Tibial nerve (tissue), 4 donors: ENCODE data around the gene SYCP2. TPM values are rescaled to one million over a fixed set of nuclear protein-coding genes. Genes with fewer than 3 reads are reported as not detected.

Experiments
- DNase-seq, 2 donors: peaks; one replicate each; pipeline ENCODE4 v3.0.0-alpha.2; 2019; ENCODE audit warnings: low spot score in 2 of 2
- H3K27ac ChIP-seq, 4 donors: fragments of 200-600 bp; sonication (generic) in 3 of 4; one replicate each; pipeline ENCODE4 v1.5.1; 2017 to 2019; ENCODE audit warnings: mild to moderate bottlenecking in 1 of 4
- H3K27me3 ChIP-seq, 2 donors: fragments of 200-600 bp; sonication (generic) in 1 of 2; one replicate each; pipeline versions ENCODE4 v1.5.1 to v1.6.0; 2017 to 2019
- H3K36me3 ChIP-seq, 3 donors: fragments of 200-600 bp; sonication (generic); one replicate each; pipeline ENCODE4 v1.5.1; 2018 to 2019
- H3K4me1 ChIP-seq, 4 donors: fragments of 200-600 bp; sonication (generic) in 3 of 4; one replicate each; pipeline ENCODE4 v1.5.1; 2017 to 2019
- H3K4me3 ChIP-seq, 4 donors: fragments of 200-600 bp; sonication (generic) in 3 of 4; one replicate each; pipeline ENCODE4 v1.5.1; 2017 to 2019; ENCODE audit warnings: mild to moderate bottlenecking in 1 of 4, moderate library complexity in 1 of 4
- H3K9me3 ChIP-seq, 4 donors: fragments of 200-600 bp; sonication (generic) in 3 of 4; one replicate each; pipeline ENCODE4 v1.5.1; 2017 to 2019
- EP300 ChIP-seq, 2 donors: sonication (generic); formaldehyde crosslinking; IDR thresholded peaks; one replicate each; pipeline ENCODE4 v1.6.1; 2017; ENCODE audit warnings: antibody characterized with exemption in 2 of 2, mild to moderate bottlenecking in 1 of 2
- POLR2A ChIP-seq, 2 donors: fragments of 450-650 bp; IDR thresholded peaks; one replicate each; pipeline ENCODE4 v1.6.1; 2017; ENCODE audit warnings: antibody characterized with exemption in 2 of 2, mild to moderate bottlenecking in 2 of 2, moderate library complexity in 2 of 2
- WGBS, 2 donors: methylation state at CpG; one replicate each; pipeline ENCODE4 v1.1.5; 2018; 5-methylcytosine and 5-hydroxymethylcytosine counted together
- total RNA-seq, 4 donors: library from RNA; depleted of rRNA; stranded (reverse); fragments of >200 nt; gene quantifications; one replicate each; pipeline ENCODE4 v1.1.0, GENCODE V29; 2016
- TF ChIP-seq, protein P1 (sequence below), 5 experiments: fragments of 200-600 bp in 3 of 5; fragments of 450-650 bp in 2 of 5; sonication (generic) in 3 of 5; IDR thresholded peaks; one replicate each; pipeline ENCODE4 v1.5.1; 2016 to 2019; ENCODE audit warnings: antibody characterized with exemption in 5 of 5, mild to moderate bottlenecking in 3 of 5, moderate library complexity in 2 of 5

SYCP2 gene
- total RNA-seq, 4 donors from 2014 or later = 3.1 to 4.2 (median 3.6) TPM

DNA sequence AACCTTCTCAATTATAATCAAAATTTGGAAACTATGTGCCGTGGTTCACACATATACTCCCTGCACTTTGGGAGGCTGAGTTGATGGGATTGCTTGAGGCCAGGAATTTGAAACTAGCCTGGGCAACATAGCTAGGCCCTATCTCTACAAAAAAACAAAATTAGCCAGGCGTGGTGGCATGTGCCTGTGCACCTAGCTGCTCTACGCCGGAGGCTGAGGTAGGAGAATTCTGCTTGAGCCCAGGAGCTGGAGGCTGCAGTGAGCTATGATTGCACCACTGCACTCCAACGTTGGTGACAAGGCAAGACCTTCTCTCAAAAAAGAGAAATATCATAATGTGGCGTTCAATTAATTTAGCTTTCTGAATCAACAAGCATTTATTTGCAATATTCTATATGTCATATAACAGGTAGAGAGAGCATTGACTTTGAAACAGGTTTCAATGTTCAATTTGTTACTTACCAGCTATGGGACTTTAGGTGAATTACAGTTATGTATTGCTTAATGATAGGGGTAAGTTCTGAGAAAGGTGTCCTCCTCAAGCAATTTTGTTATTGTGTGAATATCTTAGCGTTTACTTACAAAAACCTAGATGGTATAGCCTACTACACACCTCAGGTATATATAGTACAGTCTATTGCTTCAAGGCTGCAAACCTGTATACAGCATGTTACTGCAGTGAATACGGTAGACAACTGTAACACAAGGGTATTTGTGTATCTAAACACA, 2.2 kb upstream of the SYCP2 start:
- Histone ChIP-seq H3K27me3 (no peaks in the 10 kb centered on the region), H3K4me1 (peaks cover 0 to 54% (median 22%) of the 10 kb centered on the region in 4 donors), H3K4me3 (no peak overlapping the region), H3K9me3 (no peaks in the 10 kb centered on the region), H3K36me3 (no peaks in the 10 kb centered on the region), H3K27ac (no peak overlapping the region)
- DNase-seq = no peak
- WGBS, 2 donors = 89 to 91% methylated on average over 8 of the region's 8 CpGs
- TF ChIP-seq POLR2A (IDR thresholded peaks at IDR 0.05) = no peak
- TF ChIP-seq, protein P1, sequence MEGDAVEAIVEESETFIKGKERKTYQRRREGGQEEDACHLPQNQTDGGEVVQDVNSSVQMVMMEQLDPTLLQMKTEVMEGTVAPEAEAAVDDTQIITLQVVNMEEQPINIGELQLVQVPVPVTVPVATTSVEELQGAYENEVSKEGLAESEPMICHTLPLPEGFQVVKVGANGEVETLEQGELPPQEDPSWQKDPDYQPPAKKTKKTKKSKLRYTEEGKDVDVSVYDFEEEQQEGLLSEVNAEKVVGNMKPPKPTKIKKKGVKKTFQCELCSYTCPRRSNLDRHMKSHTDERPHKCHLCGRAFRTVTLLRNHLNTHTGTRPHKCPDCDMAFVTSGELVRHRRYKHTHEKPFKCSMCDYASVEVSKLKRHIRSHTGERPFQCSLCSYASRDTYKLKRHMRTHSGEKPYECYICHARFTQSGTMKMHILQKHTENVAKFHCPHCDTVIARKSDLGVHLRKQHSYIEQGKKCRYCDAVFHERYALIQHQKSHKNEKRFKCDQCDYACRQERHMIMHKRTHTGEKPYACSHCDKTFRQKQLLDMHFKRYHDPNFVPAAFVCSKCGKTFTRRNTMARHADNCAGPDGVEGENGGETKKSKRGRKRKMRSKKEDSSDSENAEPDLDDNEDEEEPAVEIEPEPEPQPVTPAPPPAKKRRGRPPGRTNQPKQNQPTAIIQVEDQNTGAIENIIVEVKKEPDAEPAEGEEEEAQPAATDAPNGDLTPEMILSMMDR (IDR thresholded peaks at IDR 0.05) = no peak
- no peak for TF ChIP-seq EP300 (IDR thresholded peaks at IDR 0.05)

DNA sequence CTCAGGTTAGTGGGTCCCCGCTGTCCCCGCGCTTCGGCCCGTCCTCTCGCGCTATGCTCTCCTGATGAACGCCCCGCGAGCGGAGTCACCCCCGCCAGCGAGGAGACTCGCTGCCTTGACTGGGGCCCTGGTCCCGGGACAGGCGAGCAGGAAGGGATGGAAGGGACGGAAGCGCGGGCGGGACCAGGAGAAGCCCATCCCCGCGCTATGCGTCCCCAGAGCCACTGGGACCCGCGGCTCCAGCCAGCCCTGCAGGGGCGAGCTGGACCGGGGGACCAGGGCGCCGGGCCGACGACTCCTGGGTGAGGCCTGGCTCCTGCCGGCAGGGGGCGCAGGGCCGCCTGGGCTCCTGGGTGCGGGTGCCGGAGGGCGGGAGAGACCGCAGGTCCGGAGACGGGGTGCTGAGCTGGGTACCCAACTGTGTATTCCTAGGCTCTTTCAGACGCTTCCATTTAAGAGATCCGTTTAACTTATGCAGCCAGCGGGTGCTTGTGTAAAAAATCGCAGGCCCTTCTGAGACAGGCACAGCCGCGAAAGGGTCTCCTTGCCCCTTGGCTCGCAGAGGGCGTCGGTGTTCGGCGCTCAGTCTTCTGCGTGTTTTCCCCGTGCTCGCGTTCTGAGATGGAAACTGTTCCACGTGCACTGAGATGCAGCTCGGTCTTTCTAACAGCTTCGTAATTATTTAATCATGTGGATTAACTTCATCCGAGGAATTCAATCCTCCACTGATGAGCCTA, 580 bp upstream of the SYCP2 start:
- TF ChIP-seq, protein P1 (IDR thresholded peaks at IDR 0.05) = peak; percentile 95 to 98 (median 97)
- TF ChIP-seq EP300 (IDR thresholded peaks at IDR 0.05) = peak in 1 of 2 donors; percentile 14
- TF ChIP-seq POLR2A (IDR thresholded peaks at IDR 0.05) = peak in 1 of 2 donors; percentile 17
- WGBS, 2 donors = 4 to 6% methylated on average over 16 to 45 of the region's 59 CpGs
- peak overlapping the region; percentile 75 to 87 (median 78) for H3K4me3 ChIP-seq
- peak; percentile 62 to 66 for DNase-seq
- H3K27me3 ChIP-seq = no peaks in the 10 kb centered on the region
- H3K4me1 ChIP-seq = peaks cover 0 to 50% (median 18%) of the 10 kb centered on the region in 4 donors
- no peaks in the 10 kb centered on the region for H3K36me3 ChIP-seq
- no peaks in the 10 kb centered on the region for H3K9me3 ChIP-seq
- peak overlapping the region; percentile 80 to 93 (median 88) for H3K27ac ChIP-seq

DNA sequence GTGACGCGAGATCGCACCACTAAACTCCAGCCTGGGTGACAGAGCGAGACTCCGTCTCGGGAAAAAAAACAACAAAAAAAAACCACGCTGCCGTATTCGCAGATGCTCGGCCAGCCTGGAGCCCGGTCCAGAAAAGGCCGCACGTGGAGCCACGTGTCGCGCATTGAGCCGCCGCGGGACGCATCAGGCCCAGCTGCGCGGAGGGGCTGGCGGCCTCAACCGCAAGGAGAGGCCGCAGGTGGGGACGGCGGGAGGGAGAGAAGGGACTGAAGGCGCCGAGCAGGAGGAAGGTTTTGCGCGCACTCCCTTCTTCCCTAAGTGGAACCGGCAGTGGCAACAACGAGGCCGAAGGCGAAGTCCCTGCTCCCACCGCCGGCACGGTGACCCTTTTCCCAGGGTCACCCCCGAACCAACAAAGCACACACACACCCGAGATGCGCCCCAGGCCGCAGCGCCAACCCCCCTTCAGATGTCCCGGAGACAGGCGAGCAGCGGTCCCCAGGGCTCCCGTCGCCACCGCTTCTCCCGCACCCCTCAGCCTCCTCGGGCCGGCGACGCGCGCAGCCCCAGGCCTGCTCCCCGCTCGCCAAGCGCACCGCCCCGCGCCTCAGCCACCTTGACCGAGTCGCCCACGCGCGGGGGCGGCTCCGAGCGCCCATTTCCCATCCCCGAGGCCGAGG, 681 bp downstream of the SYCP2 start:
- Histone ChIP-seq H3K4me1 (peaks cover 0 to 37% (median 5%) of the 10 kb centered on the region in 4 donors), H3K9me3 (no peaks in the 10 kb centered on the region), H3K27ac (peak overlapping the region in 1 of 4 donors; percentile 85), H3K4me3 (peak overlapping the region in 3 of 4 donors; percentile 75 to 81 (median 75)), H3K27me3 (no peaks in the 10 kb centered on the region), H3K36me3 (no peaks in the 10 kb centered on the region)
- DNase-seq = no peak
- TF ChIP-seq POLR2A (IDR thresholded peaks at IDR 0.05) (no peak), EP300 (IDR thresholded peaks at IDR 0.05) (no peak)
- TF ChIP-seq, protein P1 (IDR thresholded peaks at IDR 0.05) = no peak
- WGBS, 2 donors = 88 to 89% methylated on average over 72 of the region's 72 CpGs

DNA sequence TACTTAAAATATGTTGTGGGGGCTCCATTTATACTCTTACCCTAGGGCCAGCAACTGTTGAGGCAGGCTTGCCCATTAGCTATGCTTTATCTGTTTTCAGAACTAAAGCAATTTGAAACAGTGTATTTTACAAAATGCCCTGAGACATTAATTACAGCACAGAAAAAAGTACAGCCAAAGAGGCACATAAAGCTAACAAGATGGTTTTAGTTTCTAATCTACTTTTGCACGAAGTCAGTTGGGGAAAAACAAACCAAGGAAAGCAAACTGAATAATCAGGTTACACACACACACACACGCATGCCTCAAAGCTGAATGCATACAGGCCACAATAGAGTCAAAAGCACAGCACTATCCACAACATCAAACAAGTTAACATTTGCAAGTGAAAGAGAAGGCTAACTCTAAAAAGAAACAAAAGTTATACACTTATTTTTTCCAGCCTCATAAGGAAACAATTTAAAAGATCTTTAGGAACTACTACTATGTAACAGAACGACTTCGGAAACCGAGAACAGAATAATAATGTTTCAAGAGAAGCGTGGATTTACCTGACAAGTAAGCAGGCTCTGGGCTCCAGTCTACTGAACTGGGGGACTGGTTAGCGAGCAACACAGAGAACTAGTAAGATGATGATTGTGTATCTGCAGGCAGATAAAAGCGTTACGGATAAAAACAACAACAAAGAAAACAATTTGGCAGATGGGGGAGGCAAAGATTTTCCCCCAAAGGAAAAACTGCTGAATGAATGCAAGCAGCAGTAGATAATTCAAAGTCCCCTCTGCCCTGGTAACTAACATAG, 1.7 kb downstream of the SYCP2 start:
- 81% methylated on average over 9 of the region's 9 CpGs for WGBS, 2 donors
- DNase-seq = no peak
- TF ChIP-seq POLR2A (IDR thresholded peaks at IDR 0.05) = no peak
- TF ChIP-seq, protein P1 (IDR thresholded peaks at IDR 0.05) = no peak
- TF ChIP-seq EP300 (IDR thresholded peaks at IDR 0.05) = no peak

More for the DNA sequence above, 1.7 kb downstream of the SYCP2 start:
- Histone ChIP-seq H3K4me3 (no peak overlapping the region), H3K27ac (no peak overlapping the region), H3K4me1 (peaks cover 0 to 27% (median 2%) of the 10 kb centered on the region in 4 donors), H3K36me3 (no peaks in the 10 kb centered on the region), H3K9me3 (no peaks in the 10 kb centered on the region), H3K27me3 (no peaks in the 10 kb centered on the region)
